Brain microvascular endothelial cell (primary cell): ENCODE measurements around the gene SELENOO.

Experiments
- DNase-seq: peaks from one replicate; pipeline ENCODE4 v3.0.0-alpha.2; 2020
- H3K27ac ChIP-seq: fragments of 250-450 bp; sonication (Bioruptor Pico); 2 replicates; pipeline ENCODE4 v1.5.1; 2020; ENCODE audit warnings: mild to moderate bottlenecking, moderate library complexity
- H3K27me3 ChIP-seq: fragments of 250-450 bp; sonication (Bioruptor Pico); replicated peaks from 2 replicates; pipeline ENCODE4 v1.5.1; 2020; ENCODE audit warnings: mild to moderate bottlenecking
- H3K36me3 ChIP-seq: fragments of 250-450 bp; sonication (Bioruptor Pico); replicated peaks from 2 replicates; pipeline ENCODE4 v1.5.1; 2020; ENCODE audit warnings: mild to moderate bottlenecking
- H3K4me3 ChIP-seq: 2 replicates; pipeline ENCODE4 v1.5.1; 2011; ENCODE audit warnings: low read depth, mild to moderate bottlenecking, control low read depth, low read length, moderate library complexity
- CTCF ChIP-seq: IDR thresholded peaks from 2 replicates; pipeline ENCODE4 v1.5.1; 2011; ENCODE audit warnings: low read depth, mild to moderate bottlenecking, moderate library complexity, low read length, control low read depth, inconsistent platforms; ENCODE audit errors: missing control alignments
- in situ Hi-C: cut with HindIII; loops from 2 replicates; pipeline ENCODE4 v1.10.0; 2017; ENCODE audit warnings: low sequenced_read_pairs, low pct_ligation_motif_present

SELENOO gene

GRCh38 chr22:50199251-50199721 lies 1.5 kb upstream of the SELENOO start:
- no peak overlapping the region for H3K27ac ChIP-seq
- in situ Hi-C loops, result no loop called here
- no peaks in the 10 kb centered on the region for H3K27me3 ChIP-seq

GRCh38 chr22:50199829-50200460 lies 866 bp upstream of the SELENOO start:
- Histone ChIP-seq H3K4me3 (peak overlapping the region; percentile 61), H3K27me3 (no peaks in the 10 kb centered on the region), H3K36me3 (peaks cover 27% of the 10 kb centered on the region), H3K27ac (peak overlapping the region; percentile 69)
- in situ Hi-C loops, result no loop called here
- no peak for TF ChIP-seq CTCF
- DNase-seq, result no peak

More at GRCh38 chr22:50199251-50199721, 1.5 kb upstream of the SELENOO start:
- H3K36me3 ChIP-seq, result peaks cover 34% of the 10 kb centered on the region
- no peak for DNase-seq
- no peak overlapping the region for H3K4me3 ChIP-seq
- TF ChIP-seq CTCF, result no peak

GRCh38 chr22:50201191-50202129 lies 649 bp downstream of the SELENOO start:
- no peak overlapping the region for H3K27ac ChIP-seq
- H3K4me3 ChIP-seq, result peak overlapping the region; percentile 66
- H3K36me3 ChIP-seq, result peaks cover 17% of the 10 kb centered on the region
- H3K27me3 ChIP-seq, result no peaks in the 10 kb centered on the region
- TF ChIP-seq CTCF, result no peak
- in situ Hi-C loops, result no loop called here
- no peak for DNase-seq

- Histone ChIP-seq H3K27me3 (no peaks in the 10 kb centered on the region), H3K36me3 (peaks cover 20% of the 10 kb centered on the region), H3K4me3 (peak overlapping the region; percentile 66), H3K27ac (no peak overlapping the region)
- no peak for TF ChIP-seq CTCF
- in situ Hi-C loops, result no loop called here
- DNase-seq, result no peak
Measured at GRCh38 chr22:50202130-50202666, 1.4 kb downstream of the SELENOO start.

DNA sequence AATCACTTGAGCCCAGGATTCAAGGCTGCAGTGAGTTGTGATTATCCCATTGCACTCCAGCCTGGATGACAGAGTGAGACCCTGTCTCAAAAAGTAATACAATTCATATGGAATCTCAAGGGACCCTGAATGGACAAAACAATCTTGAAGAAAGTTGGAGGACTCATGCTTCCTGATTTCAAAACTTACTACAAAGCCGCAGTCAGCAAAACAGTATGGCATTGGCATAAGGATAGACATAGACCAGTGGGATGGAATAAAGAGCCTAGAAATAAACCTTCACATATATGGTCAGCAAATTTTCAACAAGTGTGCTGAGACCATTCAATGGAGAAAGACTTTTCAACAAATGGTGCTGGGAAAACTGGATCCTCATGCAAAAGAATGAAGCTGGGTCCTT lies 2.5 kb downstream of the SELENOO start:
- no peak overlapping the region for H3K27ac ChIP-seq
- no peaks in the 10 kb centered on the region for H3K27me3 ChIP-seq
- no peak overlapping the region for H3K4me3 ChIP-seq
- in situ Hi-C loops, result no loop called here
- TF ChIP-seq CTCF, result no peak
- peaks cover 14% of the 10 kb centered on the region for H3K36me3 ChIP-seq
- no peak for DNase-seq
